ENCODE results near the gene NCBP1.

NCBP1 gene

DNA sequence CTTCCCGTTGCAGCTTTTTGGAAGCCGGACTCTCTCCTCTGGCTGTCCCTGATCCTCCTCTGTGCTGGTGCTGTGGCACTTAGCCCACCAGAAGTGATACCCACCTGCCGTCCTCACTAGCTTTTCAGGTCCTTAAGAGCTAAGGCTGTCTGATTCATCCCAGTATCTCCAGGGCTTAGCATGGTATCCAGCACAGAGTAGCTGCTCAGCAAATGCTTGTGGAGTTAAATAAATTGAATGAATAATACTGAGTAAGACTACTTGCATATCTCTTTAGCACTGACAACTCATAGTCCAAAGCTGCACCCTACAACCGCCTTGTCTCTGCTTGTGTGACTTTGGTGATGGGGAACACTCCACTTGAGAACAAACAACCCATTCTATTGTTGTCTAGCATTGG is 71.2 kb downstream of the NCBP1 start:
- TF ChIP-seq, protein P1, sequence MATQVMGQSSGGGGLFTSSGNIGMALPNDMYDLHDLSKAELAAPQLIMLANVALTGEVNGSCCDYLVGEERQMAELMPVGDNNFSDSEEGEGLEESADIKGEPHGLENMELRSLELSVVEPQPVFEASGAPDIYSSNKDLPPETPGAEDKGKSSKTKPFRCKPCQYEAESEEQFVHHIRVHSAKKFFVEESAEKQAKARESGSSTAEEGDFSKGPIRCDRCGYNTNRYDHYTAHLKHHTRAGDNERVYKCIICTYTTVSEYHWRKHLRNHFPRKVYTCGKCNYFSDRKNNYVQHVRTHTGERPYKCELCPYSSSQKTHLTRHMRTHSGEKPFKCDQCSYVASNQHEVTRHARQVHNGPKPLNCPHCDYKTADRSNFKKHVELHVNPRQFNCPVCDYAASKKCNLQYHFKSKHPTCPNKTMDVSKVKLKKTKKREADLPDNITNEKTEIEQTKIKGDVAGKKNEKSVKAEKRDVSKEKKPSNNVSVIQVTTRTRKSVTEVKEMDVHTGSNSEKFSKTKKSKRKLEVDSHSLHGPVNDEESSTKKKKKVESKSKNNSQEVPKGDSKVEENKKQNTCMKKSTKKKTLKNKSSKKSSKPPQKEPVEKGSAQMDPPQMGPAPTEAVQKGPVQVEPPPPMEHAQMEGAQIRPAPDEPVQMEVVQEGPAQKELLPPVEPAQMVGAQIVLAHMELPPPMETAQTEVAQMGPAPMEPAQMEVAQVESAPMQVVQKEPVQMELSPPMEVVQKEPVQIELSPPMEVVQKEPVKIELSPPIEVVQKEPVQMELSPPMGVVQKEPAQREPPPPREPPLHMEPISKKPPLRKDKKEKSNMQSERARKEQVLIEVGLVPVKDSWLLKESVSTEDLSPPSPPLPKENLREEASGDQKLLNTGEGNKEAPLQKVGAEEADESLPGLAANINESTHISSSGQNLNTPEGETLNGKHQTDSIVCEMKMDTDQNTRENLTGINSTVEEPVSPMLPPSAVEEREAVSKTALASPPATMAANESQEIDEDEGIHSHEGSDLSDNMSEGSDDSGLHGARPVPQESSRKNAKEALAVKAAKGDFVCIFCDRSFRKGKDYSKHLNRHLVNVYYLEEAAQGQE (IDR thresholded peaks at IDR 0.05; ENCODE audit: insufficient replicate concordance, low read depth) = no peak
- TF ChIP-seq GABPA (IDR thresholded peaks at IDR 0.05; ENCODE audit: low read depth) (no peak), POLR2AphosphoS5 (IDR thresholded peaks at IDR 0.05; ENCODE audit: low read depth) (no peak), SPI1 (IDR thresholded peaks at IDR 0.05; ENCODE audit: borderline replicate concordance, low read depth) (no peak), CTCF (IDR thresholded peaks at IDR 0.05; ENCODE audit: insufficient read depth, low read length) (no peak)
- Histone ChIP-seq H3K27ac (replicated peaks) (no peak overlapping the region), H3K4me3 (replicated peaks; ENCODE audit: insufficient read depth, low read length) (no peak overlapping the region), H3K27me3 (ENCODE audit: insufficient read depth, poor library complexity, severe bottlenecking) (no peaks in the 10 kb centered on the region)
- no peak for DNase-seq (ENCODE audit: low read depth in 1 of 2, low spot score in 1 of 2)

- H3K27me3 ChIP-seq (ENCODE audit: insufficient read depth, poor library complexity, severe bottlenecking) = no peaks in the 10 kb centered on the region
- TF ChIP-seq CTCF (IDR thresholded peaks at IDR 0.05; ENCODE audit: insufficient read depth, low read length) (no peak), GABPA (IDR thresholded peaks at IDR 0.05; ENCODE audit: low read depth) (no peak)
- TF ChIP-seq, protein P1 (IDR thresholded peaks at IDR 0.05; ENCODE audit: insufficient replicate concordance, low read depth) = no peak
- no peak for DNase-seq (ENCODE audit: low read depth in 1 of 2, low spot score in 1 of 2)
- no peak overlapping the region for H3K4me3 ChIP-seq (replicated peaks; ENCODE audit: insufficient read depth, low read length)
- no peak overlapping the region for H3K27ac ChIP-seq (replicated peaks)
Measured at GRCh38 chr9:97705354-97705950, 71.8 kb downstream of the NCBP1 start.

DNA sequence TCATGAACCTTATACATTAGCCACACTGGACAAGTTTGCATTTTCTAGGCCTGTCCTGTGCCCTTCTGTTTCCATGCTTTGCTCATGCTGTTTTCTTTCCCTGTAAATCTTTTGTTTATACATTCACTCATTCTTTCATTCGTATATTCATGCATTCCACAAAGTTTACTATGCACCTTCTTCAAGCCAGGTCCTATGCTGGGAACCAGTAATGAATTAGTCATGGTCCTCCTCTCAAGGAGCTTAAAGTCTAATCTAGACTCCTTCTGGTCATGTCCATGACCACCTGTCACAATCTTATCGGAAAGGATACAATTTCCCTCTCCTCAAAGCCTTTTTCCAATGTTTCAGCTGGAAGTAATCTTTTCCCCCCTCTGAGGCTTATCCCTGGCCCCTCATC is 72.6 kb downstream of the NCBP1 start:
- TF ChIP-seq, protein P1 (IDR thresholded peaks at IDR 0.05; ENCODE audit: insufficient replicate concordance, low read depth) = no peak
- no peak for TF ChIP-seq GABPA (IDR thresholded peaks at IDR 0.05; ENCODE audit: low read depth)
- no peak for TF ChIP-seq CTCF (IDR thresholded peaks at IDR 0.05; ENCODE audit: insufficient read depth, low read length)
- TF ChIP-seq POLR2AphosphoS5 (IDR thresholded peaks at IDR 0.05; ENCODE audit: low read depth) = no peak
- no peak for TF ChIP-seq SPI1 (IDR thresholded peaks at IDR 0.05; ENCODE audit: borderline replicate concordance, low read depth)
- no peak overlapping the region for H3K27ac ChIP-seq (replicated peaks)

More for the DNA sequence above, 72.6 kb downstream of the NCBP1 start:
- DNase-seq (ENCODE audit: low read depth in 1 of 2, low spot score in 1 of 2) = no peak
- no peaks in the 10 kb centered on the region for H3K27me3 ChIP-seq (ENCODE audit: insufficient read depth, poor library complexity, severe bottlenecking)
- H3K4me3 ChIP-seq (replicated peaks; ENCODE audit: insufficient read depth, low read length) = no peak overlapping the region
